Islet precursor cell (in vitro differentiated cells): ENCODE data around the gene LIX1.

Experiments
- DNase-seq: peaks from one replicate; pipeline ENCODE4 v3.0.0-alpha.2; 2018

The LIX1 gene

GRCh38 chr5:97140250-97140649 lies 2.2 kb downstream of the LIX1 start:
- DNase-seq, result peak; percentile 68

GRCh38 chr5:97136475-97136874 lies 5.9 kb downstream of the LIX1 start:
- DNase-seq, result no peak

GRCh38 chr5:97135868-97136267 lies 6.5 kb downstream of the LIX1 start:
- DNase-seq, result no peak

DNA sequence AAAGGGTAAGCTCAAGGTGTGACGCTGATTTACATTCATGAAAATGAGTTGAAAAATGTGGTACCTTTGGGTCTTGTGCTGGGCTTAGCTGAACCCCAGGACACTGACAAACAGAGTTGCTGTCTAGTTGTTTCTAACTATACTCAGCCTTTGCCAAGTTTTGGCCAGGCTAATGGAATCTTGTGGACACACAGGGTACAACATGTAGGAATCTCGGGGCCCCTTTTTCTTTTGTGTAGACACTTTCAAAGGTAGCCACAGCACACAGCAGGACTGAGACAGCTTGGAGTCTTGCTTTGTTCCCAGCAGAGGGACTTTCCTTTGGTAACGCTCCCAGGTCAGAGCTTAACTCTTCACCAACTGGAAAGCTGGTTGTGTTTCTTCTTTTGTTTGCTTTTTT lies 7.8 kb downstream of the LIX1 start:
- DNase-seq, result no peak

DNA sequence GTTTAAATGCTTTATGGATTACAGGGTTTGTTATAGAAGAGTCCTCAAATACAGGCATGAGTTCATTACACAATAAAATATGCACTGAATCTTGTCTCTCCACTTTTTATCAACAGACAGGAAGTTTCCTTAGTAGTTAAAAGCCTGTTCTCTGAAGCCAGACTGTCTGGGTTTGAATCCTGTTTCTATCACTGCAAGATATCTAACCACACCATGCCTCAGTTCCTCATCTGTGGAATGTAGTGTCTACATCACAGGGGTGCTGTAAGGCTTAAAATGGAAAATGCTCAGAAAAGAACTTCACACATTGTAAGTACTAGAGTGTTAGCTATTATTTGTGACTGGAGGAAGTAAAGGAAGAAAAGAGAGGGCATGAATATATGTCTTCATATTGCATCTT lies 9.3 kb downstream of the LIX1 start:
- no peak for DNase-seq

GRCh38 chr5:97131921-97132320 lies 10.5 kb downstream of the LIX1 start:
- no peak for DNase-seq

DNA sequence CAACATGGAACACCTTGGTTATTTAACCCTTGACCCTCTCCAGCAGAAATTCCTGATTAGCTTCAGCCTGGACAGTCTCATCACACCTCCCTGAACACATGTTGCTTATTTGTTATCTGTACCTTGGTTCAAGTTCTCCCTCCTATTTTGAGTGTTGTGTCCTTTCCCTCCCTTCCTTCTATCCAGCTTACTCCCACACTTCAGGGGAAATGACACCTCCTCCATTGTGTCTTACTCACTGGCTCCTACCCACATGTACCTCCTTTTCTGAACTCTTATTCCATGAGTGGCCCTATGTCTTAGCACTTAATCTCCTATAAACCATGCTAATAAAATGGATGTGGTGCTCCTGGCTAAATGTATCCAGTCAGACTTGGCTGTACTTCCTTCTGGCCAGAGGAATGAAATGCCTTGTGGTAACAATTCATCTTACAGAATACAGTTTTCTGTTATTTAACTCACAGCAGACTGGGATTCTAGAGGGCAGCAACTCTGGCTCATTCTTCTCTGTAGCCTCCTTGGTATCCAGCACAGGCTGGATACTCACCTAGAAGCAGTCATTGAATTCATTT lies 11.2 kb downstream of the LIX1 start:
- DNase-seq, result no peak

DNA sequence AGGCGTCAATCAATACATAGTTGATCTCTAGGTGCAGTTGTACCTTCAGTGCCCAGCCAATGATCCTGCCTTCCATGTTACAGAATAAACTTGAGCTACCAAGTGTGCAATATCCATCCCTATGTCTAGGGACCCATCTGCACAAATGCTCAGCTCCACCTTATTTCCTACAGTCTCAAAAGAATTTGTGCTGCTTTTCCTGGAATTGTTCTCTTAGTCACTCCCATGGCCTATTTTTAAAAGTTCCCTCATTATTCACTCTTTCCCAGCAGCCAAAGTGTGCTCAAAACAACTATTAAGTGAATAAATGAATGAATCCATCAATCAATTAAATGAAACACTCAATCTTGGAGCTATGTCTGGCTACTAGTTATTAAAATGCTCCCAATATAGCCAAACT lies 14.7 kb downstream of the LIX1 start:
- DNase-seq, result no peak

DNA sequence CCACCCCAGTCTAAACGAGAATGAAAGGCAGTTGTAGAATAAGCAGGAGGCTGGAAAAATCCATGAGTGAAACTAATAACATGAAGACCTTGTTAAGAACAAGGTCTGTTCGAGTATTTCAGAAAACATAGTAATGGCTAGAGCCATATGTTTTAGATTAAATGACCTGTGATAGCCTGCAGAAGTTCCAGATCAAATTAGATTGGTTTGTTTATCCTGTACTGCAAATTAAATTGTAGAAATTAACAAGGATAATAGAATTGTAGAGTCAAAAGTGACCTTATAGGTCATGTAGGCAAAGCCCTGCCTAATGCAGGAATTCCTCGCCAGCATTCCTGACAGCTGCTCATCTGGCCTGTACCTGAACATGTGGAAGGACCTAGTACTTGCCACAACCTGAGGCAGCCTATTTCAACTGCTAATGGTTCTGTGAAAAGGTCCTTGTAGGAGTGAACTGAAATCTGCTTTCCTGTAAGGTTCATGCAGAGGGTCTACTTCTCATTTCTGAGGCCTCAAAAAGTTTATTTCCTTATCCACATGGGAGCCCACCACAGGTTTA lies 17.2 kb downstream of the LIX1 start:
- DNase-seq, result peak; percentile 66

DNA sequence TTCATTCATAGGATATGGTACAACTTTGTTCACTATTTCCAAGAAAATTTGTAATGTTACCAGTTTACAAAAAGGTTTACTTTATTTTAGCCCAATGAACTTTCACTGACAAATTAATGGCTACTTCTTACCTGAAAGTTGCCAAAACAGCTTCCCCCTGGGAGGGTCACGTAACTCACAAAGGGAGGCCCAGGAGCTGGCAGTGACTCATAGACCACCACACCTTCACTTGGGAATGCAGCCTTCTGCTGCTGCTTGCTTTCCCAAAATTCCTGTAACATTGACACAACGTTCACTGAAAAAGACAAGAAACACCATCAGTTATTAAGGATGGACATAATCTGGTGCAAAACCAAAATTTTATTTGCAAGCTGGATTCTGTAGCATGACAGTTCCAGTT lies 18.1 kb downstream of the LIX1 start:
- peak; percentile 80 for DNase-seq

GRCh38 chr5:97121848-97122247 lies 20.6 kb downstream of the LIX1 start:
- DNase-seq, result no peak

DNA sequence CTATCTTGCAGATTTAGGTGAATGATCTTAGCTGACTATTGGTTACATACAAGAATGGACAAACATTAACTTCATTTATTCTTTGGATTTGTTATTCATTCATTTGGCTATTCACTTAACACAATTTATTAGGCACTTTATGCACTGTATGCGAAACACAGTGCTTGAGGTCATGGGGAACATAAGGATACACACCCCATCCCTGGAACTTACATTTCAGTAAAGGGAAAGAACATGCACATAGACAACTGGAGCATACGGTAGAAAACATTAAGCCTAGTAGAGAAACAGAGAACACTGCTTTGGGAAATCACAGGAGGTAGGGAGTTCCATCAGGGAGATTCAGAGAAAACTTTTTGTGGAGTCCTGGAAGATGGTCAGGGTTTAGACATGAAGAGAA lies 22.2 kb downstream of the LIX1 start:
- DNase-seq, result no peak

- DNase-seq, result no peak
Observed at GRCh38 chr5:97119007-97119390, 23.4 kb downstream of the LIX1 start.

DNA sequence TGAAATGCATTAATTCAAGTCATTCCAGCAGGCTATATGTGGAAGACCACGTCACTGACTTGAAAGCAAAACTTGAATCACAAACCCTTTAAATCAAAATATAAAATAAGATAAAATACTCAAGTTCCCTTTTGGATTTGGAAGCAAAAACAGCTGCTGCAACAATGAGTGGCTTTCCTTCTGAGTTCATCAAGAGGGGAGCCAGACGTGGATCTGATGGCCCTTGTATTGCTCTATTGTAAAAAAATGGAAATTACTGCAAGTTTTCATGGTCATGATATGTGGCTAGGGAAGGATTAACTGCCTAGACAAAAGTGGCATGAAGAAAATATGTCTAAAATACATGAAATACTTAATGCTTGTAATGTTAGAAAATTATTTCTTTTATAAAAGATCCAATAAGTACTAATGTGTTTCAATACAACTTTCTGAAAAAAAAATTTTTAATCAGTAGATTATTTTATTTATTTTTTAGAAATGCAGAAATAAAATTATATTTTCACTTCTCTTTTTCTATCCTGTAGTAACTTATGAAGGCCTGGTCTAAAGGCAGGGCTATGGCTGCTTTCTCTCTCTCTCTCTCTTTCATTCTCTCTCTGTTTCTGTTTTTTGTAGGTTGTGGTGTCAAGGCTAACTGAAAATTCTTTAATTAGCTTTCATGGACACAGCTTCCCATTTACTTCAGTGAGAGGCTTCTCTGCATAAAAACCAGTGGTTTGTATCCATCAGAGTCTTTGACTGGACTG lies 24.0 kb downstream of the LIX1 start:
- DNase-seq, result no peak

DNA sequence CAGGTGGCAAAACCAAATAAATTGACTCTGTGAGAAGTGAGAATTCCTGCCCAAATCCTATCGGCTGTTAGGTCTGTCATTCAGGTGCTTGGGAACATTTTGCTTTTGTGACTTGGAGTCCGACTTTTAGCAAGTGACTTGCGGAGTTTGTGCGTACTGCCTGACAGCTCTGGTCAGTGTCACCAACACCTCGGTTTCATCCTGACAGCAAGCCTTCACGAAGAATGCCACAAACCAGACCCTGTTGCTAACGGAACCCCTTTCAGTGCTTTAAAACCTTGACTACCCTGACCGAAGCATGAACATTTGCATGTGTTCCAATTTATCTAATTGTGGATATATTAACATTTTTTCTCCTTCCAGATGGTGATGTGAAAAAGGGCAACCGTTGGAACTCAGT lies 26.5 kb downstream of the LIX1 start:
- DNase-seq, result peak; percentile 80

GRCh38 chr5:97112230-97112629 lies 30.2 kb downstream of the LIX1 start:
- no peak for DNase-seq

- DNase-seq, result peak; percentile 63
Observed at GRCh38 chr5:97111616-97112015, 30.8 kb downstream of the LIX1 start.

DNA sequence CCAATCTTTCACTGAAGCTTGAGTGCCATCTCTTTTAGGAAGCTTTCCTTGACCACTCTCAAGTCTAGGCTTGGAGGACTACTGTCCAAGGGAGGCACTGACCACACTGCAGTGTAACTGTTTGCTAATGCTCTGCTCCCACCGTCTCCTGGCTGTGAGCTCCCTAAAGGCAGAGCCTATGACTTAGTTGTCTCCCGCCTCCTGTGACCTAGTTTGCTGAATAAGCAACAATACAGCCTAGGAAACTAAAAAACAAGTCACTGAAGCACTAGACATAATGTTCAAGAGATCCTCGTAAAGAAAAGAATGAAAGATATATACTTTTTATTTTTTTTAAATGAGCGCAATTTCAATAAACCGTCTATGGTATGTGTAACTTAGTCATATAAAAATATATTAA lies 31.4 kb downstream of the LIX1 start:
- DNase-seq, result no peak

- no peak for DNase-seq
Observed at GRCh38 chr5:97107318-97107717, 35.1 kb downstream of the LIX1 start.

GRCh38 chr5:97106216-97106581 lies 36.2 kb downstream of the LIX1 start:
- DNase-seq, result no peak

- no peak for DNase-seq
Observed at GRCh38 chr5:97105501-97106215, 36.8 kb downstream of the LIX1 start.

DNA sequence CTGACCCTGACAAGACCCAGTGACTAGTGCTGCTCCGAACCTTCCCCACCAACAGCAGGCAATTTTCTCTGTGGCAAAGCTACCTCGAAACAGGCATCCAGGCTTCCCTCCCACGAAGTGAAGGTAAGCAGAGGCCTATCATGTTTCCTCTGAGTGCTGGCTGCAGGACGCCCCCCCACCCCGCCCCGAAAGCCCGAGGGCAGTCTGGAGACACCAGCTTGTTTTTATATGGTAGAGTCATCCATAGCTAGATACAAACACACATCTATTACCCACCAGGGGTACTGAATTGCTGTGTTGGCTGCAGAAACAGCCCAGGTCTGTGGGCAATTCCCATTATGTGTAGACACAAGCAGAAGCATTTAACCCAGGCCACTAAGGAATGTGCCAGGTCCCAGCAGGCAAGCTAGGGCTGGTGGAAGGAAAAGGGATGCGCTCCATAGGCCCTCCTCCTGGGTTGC lies 40.4 kb downstream of the LIX1 start:
- DNase-seq, result peak; percentile 97

- DNase-seq, result peak; percentile 68
Observed at GRCh38 chr5:97101189-97101910, 41.1 kb downstream of the LIX1 start.
